ENCODE results near the gene ALOX15B. TPM values are rescaled to one million over a fixed set of nuclear protein-coding genes. Genes with fewer than 3 reads are reported as not detected.

The ALOX15B gene
- total and polyA plus RNA-seq, 11 donors, result 0.07 to 2.2 (median 0.23) TPM; not detected in 4

DNA sequence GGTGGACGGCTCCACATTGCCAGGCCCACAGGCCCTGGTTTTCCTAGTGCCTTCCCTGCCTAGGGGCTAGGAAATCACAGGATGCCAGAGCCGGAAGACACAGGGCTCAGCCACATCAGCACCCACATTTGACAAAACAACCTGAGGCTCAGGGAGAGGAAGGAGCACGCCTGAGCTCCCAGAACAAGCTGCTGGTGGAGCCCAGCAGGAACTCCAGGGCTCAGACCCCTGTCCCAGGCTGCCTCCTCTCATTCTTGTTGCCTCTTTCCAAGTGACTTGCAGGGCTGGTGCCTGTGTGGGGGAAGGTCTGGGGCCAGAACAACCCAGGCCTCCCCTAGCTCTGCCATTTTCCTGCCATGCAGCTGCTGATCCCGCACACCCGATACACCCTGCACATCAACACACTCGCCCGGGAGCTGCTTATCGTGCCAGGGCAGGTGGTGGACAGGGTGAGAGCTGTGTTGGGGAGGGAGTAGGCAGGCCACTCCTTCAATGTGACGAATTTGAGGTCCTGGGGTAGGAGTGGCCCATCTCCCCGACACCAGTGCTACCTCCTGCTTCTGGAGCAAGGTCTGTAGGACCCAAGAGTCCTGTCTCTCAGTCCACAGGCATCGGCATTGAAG lies 7.6 kb downstream of the ALOX15B start:
- TF ChIP-seq, protein P1, sequence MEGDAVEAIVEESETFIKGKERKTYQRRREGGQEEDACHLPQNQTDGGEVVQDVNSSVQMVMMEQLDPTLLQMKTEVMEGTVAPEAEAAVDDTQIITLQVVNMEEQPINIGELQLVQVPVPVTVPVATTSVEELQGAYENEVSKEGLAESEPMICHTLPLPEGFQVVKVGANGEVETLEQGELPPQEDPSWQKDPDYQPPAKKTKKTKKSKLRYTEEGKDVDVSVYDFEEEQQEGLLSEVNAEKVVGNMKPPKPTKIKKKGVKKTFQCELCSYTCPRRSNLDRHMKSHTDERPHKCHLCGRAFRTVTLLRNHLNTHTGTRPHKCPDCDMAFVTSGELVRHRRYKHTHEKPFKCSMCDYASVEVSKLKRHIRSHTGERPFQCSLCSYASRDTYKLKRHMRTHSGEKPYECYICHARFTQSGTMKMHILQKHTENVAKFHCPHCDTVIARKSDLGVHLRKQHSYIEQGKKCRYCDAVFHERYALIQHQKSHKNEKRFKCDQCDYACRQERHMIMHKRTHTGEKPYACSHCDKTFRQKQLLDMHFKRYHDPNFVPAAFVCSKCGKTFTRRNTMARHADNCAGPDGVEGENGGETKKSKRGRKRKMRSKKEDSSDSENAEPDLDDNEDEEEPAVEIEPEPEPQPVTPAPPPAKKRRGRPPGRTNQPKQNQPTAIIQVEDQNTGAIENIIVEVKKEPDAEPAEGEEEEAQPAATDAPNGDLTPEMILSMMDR (IDR thresholded peaks at IDR 0.05), result no peak
- no peak for TF ChIP-seq POLR2A (IDR thresholded peaks at IDR 0.05)
- 90 to 92% (median 90%) methylated on average over 7 to 11 of the region's 11 CpGs for WGBS, 4 donors
- H3K4me3 ChIP-seq, result no peak overlapping the region
- H3K9me3 ChIP-seq, result no peaks in the 10 kb centered on the region
- H3K27me3 ChIP-seq, result peaks cover 0 to 12% (median 0%) of the 10 kb centered on the region in 9 donors
- no peaks in the 10 kb centered on the region for H3K36me3 ChIP-seq
- peaks cover 0 to 10% (median 0%) of the 10 kb centered on the region in 12 donors for H3K4me1 ChIP-seq
- intact Hi-C loops (cut with DNase I), result loop anchor here in 5 of 10 donors (5.0 to 10.0 kb wide), 3 partner anchors 52 to 302 kb away; no protein-coding TSS in a partner anchor
- no peak overlapping the region for H3K27ac ChIP-seq
- ATAC-seq (no peak), DNase-seq (no peak)

DNA sequence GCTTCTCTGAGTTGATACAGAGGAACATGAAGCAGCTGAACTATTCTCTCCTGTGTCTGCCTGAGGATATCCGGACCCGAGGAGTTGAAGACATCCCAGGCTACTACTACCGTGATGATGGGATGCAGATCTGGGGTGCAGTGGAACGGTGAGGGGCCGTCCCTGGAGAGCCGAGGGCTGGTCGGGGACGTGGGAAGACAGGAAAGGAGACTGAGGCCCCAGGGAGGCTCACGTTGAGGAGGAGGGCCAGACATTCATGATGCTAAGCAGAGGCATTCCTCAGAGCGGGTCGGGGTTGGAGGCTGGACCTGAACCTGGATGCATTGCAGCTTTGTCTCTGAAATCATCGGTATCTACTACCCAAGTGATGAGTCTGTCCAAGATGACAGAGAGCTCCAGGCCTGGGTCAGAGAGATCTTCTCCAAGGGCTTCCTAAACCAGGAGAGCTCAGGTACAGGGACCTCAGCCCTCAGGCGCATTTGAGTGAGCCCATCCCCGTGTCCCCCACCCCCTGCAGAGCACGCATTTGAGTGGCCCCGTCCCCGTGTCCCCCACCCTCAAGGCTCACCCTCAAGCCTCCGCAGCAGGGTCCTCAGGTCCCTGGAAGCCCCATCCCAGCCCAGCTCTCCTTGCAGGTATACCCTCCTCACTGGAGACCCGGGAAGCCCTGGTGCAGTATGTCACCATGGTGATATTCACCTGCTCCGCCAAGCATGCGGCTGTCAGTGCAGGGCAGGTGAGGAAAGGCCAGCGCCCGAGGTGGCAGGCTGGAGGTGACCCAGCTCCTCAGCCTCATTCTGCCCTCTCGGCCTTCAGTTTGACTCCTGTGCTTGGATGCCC lies 8.3 kb downstream of the ALOX15B start:
- Histone ChIP-seq H3K4me1 (peaks cover 0 to 3% (median 0%) of the 10 kb centered on the region in 12 donors), H3K4me3 (no peak overlapping the region), H3K27me3 (peaks cover 0 to 12% (median 0%) of the 10 kb centered on the region in 9 donors), H3K27ac (no peak overlapping the region), H3K9me3 (no peaks in the 10 kb centered on the region), H3K36me3 (no peaks in the 10 kb centered on the region)
- intact Hi-C loops (cut with DNase I), result loop anchor here in 5 of 10 donors (5.0 to 10.0 kb wide), 3 partner anchors 52 to 302 kb away; no protein-coding TSS in a partner anchor
- TF ChIP-seq, protein P1 (IDR thresholded peaks at IDR 0.05), result no peak
- TF ChIP-seq POLR2A (IDR thresholded peaks at IDR 0.05), result no peak
- whole genome bisulfite sequencing, 4 donors, result 81 to 85% (median 82%) methylated on average over 19 to 24 of the region's 24 CpGs
- DNase-seq (no peak), ATAC-seq (no peak)

DNA sequence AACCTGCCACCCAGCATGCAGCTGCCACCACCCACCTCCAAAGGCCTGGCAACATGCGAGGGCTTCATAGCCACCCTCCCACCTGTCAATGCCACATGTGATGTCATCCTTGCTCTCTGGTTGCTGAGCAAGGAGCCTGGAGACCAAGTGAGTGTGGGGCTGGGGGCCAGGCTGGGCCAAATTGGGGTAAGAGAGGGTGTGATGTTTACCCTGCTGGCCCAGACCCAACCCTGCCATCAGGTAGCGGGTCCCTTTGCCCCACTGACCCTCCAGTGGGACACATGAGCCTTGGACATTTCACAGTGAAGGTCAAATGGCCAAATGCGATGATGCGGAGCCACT lies 8.9 kb downstream of the ALOX15B start:
- Histone ChIP-seq H3K4me3 (no peak overlapping the region), H3K27me3 (peaks cover 0 to 12% (median 0%) of the 10 kb centered on the region in 9 donors), H3K27ac (no peak overlapping the region), H3K36me3 (no peaks in the 10 kb centered on the region), H3K4me1 (no peaks in the 10 kb centered on the region), H3K9me3 (no peaks in the 10 kb centered on the region)
- TF ChIP-seq, protein P1 (IDR thresholded peaks at IDR 0.05), result no peak
- no peak for TF ChIP-seq POLR2A (IDR thresholded peaks at IDR 0.05)
- WGBS, 4 donors, result 94 to 95% (median 95%) methylated on average over 4 of the region's 4 CpGs
- no peak for ATAC-seq
- intact Hi-C loops (cut with DNase I), result loop anchor here in 5 of 10 donors (5.0 to 10.0 kb wide), 3 partner anchors 53 to 303 kb away; no protein-coding TSS in a partner anchor
- DNase-seq, result no peak

DNA sequence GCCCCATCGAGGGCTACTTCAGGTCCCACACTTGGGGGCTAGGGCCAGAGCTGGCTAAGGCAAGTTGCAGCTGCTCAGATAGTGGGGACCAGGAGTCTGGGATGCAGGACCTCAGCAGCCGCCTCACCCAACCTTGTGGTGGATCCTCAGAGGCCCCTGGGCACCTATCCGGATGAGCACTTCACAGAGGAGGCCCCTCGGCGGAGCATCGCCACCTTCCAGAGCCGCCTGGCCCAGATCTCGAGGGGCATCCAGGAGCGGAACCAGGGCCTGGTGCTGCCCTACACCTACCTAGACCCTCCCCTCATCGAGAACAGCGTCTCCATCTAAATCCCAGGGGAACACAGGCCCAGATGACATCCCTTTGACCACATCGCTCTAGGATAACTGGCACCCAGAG lies 9.4 kb downstream of the ALOX15B start:
- Histone ChIP-seq H3K9me3 (no peaks in the 10 kb centered on the region), H3K36me3 (no peaks in the 10 kb centered on the region), H3K4me1 (no peaks in the 10 kb centered on the region), H3K27me3 (peaks cover 0 to 12% (median 0%) of the 10 kb centered on the region in 9 donors), H3K27ac (no peak overlapping the region), H3K4me3 (no peak overlapping the region)
- no peak for TF ChIP-seq POLR2A (IDR thresholded peaks at IDR 0.05)
- TF ChIP-seq, protein P1 (IDR thresholded peaks at IDR 0.05), result no peak
- 78 to 90% (median 88%) methylated on average over 7 to 12 of the region's 12 CpGs for WGBS, 4 donors
- DNase-seq (no peak), ATAC-seq (no peak)
- intact Hi-C loops (cut with DNase I), result loop anchor here in 5 of 10 donors (5.0 to 10.0 kb wide), 3 partner anchors 53 to 303 kb away; no protein-coding TSS in a partner anchor
